ENCODE data around the gene TTC39A.

Gene TTC39A

GRCh38 chr1:51296383-51297357 is 33.7 kb downstream of the TTC39A start:
- peak; percentile 18 to 61 (median 38) for DNase-seq

DNA sequence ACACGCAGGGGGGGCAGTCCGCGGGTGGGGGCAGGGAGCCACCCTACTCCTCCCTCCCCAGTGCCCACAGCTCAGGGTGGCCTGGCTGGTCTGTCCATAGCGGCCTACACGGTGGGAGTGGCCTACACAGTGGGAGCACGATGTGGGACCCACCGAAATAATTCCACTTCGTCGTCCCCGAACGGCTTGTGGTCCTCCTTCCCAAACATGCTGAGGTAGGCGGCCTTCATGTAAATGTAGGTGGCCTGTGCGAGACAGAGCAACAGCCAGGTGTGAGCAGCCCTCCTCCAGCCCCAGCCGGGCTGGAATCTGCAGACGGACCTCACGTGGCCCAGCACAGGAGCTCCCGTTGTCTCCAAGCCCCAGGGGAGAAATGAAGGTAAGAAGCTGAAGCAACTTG is 34.4 kb downstream of the TTC39A start:
- no peak for DNase-seq

DNA sequence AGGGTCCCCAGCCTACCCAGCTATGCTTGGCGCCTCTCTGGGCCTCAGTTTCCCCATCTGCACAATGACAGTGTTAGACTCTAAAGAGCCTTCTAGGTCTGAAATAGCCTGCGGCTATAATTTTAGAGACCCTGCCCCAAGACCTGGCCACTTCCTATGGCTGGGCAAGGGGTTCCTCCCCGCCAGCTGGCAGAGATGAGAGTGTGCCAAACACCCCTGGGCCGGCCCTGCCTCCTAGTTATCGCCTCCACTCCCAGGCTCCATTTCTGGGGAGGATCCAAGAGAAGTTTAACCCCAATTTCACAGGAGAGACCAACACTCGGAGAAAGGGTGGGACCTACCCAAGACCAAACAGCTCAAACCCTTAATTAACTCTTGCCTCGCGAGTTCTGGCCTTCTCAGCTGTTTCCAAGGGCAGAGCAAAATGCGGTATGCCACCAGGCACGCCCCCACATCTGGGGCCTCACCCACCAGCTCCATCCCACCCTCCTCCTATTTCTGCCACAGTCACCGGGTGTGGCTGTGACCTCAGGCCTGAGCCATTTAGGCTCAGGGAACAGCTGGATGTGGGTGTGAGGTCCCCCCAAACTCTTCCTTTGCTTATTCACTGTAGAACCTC is 35.7 kb downstream of the TTC39A start:
- DNase-seq, result no peak

DNA sequence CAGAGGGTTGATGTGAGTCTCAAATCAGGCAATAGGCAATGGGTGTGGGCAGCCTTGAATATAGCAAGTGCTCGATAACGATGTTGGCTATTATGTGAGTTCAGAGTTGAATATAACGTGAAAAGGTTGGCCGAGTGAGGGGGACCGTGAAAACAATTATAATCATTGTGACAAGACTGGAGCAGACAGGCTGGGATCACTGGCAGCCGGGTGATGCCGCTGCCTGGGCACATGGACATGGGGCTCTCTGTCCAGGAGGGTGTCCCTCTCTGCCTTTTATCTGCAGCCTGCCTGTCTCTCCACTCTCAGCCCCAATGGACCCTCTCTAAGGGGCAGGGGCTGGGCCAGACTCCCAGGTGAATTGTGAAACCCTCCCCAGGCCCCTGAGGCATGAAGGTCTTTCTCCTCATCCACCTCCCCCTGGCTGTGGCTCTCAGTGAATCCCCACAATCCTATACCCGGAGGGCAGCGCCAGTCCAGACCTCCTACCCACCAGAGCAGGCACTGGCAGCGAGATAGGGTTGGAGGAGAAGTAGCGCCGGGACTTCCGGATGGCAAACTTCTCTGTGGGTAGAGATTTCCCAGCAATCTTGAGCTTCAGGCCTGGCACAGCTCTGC is 36.4 kb downstream of the TTC39A start:
- DNase-seq, result no peak

GRCh38 chr1:51290489-51290847 is 39.9 kb downstream of the TTC39A start:
- DNase-seq, result no peak

DNA sequence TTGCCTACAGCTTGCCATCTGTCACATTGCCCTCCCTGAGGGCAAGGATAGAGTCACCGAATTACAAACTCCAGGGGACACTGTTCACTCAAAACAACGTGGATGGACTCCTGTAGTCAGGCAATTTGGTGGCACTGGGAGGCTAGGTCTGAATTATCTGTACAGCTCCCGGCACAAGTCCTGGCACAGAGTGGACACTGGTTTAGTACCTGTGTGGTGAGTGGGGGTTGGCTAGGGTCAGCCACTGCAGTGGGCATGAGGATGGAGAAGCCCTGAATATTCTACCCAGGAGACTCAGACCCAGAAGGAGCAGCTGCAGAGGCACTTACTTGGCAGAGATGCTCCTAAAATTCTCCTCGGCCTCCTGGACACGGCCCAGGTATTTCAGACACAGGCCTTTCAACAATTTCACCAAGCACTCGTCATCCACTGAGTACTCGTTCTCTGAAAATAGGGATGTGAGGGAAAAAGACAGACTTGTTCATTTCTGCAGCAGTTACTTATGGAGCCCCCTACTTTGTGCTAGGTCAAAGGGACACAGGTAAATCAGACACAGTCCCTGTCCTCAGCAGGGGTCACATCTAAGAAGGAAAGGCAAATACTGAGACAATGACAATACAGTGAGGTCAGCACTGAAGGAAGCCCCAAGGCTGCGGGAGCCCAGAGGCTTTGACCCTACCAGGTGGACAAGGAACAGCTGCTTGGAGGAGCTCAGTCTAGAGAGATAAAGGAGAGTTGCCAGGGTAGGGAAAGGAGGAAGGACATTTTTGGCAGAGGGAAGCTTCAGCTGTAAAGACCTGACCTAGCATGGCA is 40.5 kb downstream of the TTC39A start:
- DNase-seq, result no peak

GRCh38 chr1:51288578-51288977 is 41.8 kb downstream of the TTC39A start:
- no peak for DNase-seq

- no peak for DNase-seq
These were observed 42.4 kb downstream of the TTC39A start for GRCh38 chr1:51287966-51288365.

DNA sequence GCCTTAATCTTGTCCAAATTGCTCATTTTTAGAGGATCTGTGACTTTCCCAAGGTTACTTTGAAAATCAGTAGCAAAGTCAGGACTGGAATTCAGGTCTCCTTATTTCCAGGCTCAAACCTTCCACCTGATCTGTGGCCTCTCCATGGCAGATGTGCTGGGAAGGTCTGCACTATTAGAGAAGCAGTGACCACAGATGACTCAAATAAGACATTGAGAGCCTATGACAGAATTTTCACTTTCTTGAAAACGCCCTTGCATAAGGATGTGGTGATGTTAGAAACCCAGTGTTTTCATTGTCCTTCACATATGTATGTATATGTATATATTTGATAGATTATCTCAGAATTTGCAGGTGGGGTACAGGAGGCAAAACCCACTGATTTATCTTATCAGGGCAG is 45.3 kb downstream of the TTC39A start:
- DNase-seq, result no peak

DNA sequence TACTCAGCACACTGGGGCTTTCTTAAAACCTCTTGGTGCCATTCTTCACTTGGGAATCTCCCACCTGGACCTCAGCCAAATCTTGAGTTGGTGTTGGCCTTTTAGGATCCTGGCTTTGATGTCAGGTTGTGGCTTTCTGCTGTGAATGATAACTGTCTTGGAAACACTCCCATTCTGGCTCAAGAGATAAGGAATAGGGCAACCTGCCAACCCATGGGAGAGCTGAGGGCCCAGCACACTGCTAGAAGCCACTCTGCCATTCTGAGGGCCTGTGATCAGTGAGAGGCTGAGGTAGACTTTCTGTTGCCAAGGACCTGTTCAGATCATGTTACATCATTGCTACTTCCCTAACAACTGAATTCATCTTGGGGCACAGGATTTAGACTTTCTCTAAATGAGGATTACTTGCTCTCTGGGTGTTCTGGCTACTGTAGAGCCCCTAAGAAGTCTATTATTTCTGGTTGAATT is 45.8 kb downstream of the TTC39A start:
- no peak for DNase-seq

- no peak for DNase-seq
These were observed 46.4 kb downstream of the TTC39A start for GRCh38 chr1:51283979-51284378.

DNA sequence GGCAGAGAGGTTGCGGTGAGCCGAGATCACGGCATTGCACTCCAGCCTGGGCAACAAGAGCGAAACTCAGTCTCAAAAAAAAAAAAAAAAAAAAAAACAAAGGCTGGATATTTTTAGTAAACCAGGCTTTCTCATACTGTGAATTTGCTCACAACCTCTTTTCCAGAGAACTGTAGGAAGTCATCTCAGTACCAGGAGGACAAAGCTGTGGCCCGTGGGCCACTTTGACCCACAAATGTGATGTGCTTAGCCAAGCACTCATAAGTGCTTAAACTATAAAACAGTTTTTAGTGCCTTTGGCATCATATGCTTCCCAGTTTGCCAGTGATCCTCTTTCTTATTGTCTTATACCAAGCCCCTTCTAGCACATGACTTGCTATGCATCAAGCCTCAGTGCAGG is 47.8 kb downstream of the TTC39A start:
- no peak for DNase-seq

- no peak for DNase-seq
These were observed 48.6 kb downstream of the TTC39A start for GRCh38 chr1:51281807-51282206.

DNA sequence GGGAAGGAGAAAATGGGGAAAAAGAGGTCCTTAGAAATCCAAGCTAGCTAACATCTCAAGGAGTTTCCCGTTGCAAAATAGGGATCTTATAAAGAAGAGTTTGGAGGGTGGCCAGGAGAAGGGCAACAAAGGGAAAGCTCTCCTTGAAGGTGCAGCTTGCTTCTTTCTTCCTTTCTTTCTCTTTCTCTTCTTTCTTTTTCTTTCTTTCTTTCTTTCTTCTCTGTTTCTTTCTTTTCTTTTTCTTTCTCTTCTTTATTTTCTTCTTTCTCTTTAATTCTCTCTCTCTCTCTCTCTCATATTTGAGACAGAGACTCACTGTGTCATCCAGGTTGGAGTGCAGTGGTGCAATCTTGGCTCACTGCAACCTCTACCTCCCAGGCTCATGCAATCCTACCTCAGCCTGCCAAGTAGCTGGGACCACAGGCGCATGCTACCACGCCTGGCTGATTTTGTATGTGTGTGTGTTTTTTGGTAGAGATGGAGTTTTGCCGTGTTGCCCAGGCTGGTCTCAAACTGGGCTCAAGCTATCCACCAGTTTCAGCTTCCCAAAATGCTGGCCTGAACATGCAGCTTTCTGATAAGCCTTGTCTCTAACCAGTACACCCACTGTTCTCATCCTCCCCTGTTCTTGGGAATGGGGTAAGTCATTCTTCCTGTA is 49.9 kb downstream of the TTC39A start:
- DNase-seq, result no peak

DNA sequence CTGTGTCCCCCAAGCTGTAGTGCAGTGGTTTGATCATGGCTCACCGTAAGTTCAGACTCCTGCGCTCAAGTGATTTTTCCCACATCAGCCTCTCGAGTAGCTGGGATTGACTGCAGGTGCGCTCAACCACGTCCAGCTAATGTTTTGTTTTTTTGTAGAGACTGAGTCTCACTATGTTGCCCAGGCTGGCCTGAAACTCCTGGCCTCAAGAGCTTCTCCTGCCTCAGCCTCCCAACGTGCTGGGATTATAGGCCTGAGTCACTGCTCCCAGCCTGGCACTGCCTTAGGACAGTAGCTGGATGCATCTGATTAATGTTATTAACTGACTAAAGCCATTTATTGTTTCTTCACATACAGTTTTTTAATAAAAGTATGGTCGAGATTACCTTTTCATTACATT is 54.1 kb downstream of the TTC39A start:
- no peak for DNase-seq

DNA sequence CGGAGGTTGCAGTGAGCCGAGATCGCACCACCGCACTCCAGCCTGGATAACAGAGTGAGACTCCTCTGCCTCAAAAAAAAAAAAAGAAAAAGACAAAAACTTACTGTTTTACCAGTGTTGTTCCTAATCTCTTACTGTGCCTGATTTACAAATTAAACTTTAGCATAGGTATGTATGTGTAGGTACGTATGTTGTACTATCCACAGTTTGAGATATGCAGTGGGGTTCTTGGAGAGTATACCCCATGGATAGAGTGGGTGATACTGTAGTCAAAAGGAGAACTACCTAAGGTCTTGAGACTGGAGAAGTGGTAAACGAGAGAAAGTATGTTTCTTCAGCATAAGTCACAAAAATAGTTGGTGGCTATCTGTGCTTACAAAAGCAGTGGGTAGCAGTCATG is 55.7 kb downstream of the TTC39A start:
- DNase-seq, result no peak

- DNase-seq, result no peak
These were observed 57.4 kb downstream of the TTC39A start for GRCh38 chr1:51272916-51273315.

DNA sequence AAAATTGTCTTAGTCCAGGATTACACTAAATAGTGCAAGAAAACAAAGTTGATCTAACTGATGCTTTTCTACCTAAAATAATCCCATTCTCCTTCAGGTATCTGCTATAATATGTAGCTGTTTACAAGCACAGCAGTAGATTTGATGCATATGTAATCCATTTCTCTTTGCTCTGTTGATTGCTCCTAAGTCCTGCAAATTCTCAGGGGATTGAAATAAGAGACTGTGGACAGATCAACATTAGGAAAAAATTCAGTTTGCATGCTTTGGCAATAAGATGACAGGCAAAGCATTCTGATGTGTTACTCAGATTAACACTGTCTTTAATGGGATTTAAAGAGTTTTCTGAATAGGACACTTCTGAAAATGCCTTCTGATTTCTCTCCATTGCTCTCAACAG is 59.6 kb downstream of the TTC39A start:
- DNase-seq, result no peak

DNA sequence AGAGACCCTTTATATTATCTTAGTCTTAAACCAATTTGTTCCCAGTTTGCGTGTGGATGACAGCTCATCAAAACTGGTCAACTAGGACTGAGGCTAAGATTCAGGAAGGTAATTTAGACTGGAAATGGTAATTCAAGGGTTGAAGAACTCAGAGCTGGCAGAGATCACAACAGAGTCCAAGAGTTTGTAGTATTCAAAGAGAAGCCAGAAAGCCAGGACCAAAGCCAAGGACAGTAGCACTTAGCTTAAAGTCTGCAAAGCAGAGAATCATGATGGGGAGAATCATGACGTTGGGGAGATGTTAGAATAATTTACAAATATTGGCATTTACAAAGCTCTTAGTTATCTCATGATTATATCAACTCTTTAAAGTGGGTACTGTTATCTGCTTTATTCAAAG is 61.7 kb downstream of the TTC39A start:
- no peak for DNase-seq

DNA sequence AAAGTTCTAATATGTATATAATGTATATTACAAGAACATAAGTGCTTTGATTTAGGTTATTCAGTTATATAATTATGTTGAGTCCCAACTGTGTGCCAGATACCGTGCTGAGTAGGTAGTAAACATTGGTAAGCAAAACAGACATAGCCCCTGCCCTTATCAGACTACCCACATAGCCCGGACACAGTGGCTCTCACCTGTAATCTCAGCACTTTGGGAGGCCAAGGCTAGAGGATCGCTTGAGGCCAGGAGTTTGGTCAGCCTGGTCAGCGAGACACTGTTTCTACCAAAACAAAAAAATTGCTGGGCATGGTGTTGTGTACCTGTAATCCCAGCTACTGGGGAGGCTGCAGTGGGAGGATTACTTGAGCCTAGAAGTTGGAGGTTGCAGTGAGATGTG is 63.6 kb downstream of the TTC39A start:
- no peak for DNase-seq

DNA sequence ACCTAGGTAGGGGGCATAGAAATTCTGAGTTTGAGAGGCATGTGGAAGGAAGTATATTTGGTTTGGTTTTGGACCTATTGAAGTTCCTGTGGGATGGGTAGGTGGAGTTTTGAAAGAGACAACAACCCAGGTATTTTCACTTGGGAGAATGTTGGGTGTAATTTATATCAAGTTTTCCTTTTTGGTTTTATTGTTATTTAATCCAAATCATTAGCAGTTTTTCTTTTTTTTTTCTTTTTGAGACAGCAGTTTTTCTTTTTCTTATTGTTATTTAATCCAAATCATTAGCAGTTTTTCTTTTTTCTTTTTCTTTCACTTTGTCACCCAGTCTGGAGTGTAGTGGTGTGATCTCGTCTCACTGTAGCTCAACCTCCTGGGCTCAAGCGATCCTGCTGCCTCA is 64.2 kb downstream of the TTC39A start:
- no peak for DNase-seq

DNA sequence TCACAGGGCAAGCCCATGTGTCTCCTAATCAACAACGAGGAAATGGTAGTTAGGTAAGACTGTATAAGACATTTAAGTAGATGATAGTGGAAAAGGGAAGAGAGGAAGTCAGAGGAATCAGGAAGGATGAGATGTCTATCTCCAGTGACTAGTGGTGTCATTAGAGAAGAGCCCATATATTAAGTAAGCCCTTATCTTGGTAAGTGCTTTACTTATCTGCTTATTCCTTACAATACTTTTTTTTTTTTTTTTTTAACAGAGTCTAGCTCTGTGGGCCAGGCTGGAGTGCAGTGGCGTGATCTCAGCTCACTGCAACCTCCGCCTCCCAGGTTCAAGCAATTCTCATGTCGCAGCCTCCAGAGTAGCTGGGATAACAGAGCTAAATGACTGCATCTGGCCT is 64.7 kb downstream of the TTC39A start:
- DNase-seq, result no peak

DNA sequence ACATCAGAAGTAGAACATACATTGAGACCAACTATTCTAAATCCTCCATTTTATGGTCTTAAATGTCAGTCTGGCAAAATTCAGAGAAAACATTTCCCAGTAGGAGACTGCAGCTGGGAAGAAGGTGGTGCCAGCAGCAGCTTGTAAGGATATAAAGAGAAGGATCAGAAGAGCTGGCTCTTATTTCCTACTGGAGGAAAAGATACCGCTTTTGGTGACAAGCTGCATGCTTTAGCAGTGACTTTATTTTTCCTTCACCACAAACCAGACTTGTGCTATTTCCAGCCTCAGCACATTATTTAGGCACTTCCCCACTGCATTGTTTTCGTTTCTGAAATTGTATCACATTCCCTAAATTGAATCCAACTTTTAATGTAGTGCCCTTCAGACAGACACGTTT is 65.9 kb downstream of the TTC39A start:
- DNase-seq, result no peak
